Measurements from ENCODE around the gene PPP3CA. TPM values are rescaled to one million over a fixed set of nuclear protein-coding genes. Genes with fewer than 3 reads are reported as not detected.

Gene PPP3CA
- total and polyA plus RNA-seq, 2 experiments from 2014 or later, result 27.0 to 45.2 TPM

GRCh38 chr4:101183666-101184373 is 163.5 kb downstream of the PPP3CA start:
- Histone ChIP-seq H3F3A (replicated peaks; ENCODE audit: low read depth) (no peaks in the 10 kb centered on the region), H3K4me1 (ENCODE audit: insufficient read depth) (0 out of 2 replicates have a peak, but pooled peaks cover 3% of the 10 kb centered on the region), H3K9me2 (ENCODE audit: insufficient read depth) (no peaks in the 10 kb centered on the region), H3K27ac (ENCODE audit: low read depth) (no peak overlapping the region), H3K4me2 (no peak overlapping the region), H3K79me2 (replicated peaks; ENCODE audit: insufficient read depth) (no peaks in the 10 kb centered on the region; the same call in none of the 2 replicates), H3K4me3 (no peak overlapping the region), H2AFZ (no peak overlapping the region), H3K36me3 (ENCODE audit: insufficient read depth) (peaks cover 5% of the 10 kb centered on the region; the same call in 1 of the 2 replicates), H3K27me3 (ENCODE audit: insufficient read depth) (no peaks in the 10 kb centered on the region), H4K20me1 (replicated peaks; ENCODE audit: insufficient read depth) (no peaks in the 10 kb centered on the region)
- TF ChIP-seq POLR2AphosphoS5 (IDR thresholded peaks at IDR 0.05; ENCODE audit: low read depth), result no peak
- no peak for TF ChIP-seq JUNB (IDR thresholded peaks at IDR 0.05; ENCODE audit: unreplicated experiment)
- TF ChIP-seq CREB1 (CRISPR knock-in tag; IDR thresholded peaks at IDR 0.05; ENCODE audit: low read depth), result no peak
- no peak for TF ChIP-seq EZH2phosphoT487 (IDR thresholded peaks at IDR 0.05; ENCODE audit: unreplicated experiment)
- TF ChIP-seq, protein P1, sequence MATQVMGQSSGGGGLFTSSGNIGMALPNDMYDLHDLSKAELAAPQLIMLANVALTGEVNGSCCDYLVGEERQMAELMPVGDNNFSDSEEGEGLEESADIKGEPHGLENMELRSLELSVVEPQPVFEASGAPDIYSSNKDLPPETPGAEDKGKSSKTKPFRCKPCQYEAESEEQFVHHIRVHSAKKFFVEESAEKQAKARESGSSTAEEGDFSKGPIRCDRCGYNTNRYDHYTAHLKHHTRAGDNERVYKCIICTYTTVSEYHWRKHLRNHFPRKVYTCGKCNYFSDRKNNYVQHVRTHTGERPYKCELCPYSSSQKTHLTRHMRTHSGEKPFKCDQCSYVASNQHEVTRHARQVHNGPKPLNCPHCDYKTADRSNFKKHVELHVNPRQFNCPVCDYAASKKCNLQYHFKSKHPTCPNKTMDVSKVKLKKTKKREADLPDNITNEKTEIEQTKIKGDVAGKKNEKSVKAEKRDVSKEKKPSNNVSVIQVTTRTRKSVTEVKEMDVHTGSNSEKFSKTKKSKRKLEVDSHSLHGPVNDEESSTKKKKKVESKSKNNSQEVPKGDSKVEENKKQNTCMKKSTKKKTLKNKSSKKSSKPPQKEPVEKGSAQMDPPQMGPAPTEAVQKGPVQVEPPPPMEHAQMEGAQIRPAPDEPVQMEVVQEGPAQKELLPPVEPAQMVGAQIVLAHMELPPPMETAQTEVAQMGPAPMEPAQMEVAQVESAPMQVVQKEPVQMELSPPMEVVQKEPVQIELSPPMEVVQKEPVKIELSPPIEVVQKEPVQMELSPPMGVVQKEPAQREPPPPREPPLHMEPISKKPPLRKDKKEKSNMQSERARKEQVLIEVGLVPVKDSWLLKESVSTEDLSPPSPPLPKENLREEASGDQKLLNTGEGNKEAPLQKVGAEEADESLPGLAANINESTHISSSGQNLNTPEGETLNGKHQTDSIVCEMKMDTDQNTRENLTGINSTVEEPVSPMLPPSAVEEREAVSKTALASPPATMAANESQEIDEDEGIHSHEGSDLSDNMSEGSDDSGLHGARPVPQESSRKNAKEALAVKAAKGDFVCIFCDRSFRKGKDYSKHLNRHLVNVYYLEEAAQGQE (IDR thresholded peaks at IDR 0.05; ENCODE audit: unreplicated experiment), result no peak
- TF ChIP-seq NANOG (IDR thresholded peaks at IDR 0.05; ENCODE audit: borderline replicate concordance), result no peak
- no peak for TF ChIP-seq ZNF114 (CRISPR knock-in tag; IDR thresholded peaks at IDR 0.05)
- TF ChIP-seq ZNF331 (CRISPR knock-in tag; IDR thresholded peaks at IDR 0.05; ENCODE audit: low read depth), result no peak
- Mint-ChIP-seq H3K36me3 (ENCODE audit: low read depth) (peaks cover 25% of the 10 kb centered on the region), H3K4me3 (no peak overlapping the region), H3K4me1 (peaks cover 28% of the 10 kb centered on the region), H3K9me3 (peaks cover 17% of the 10 kb centered on the region), H3K27me3 (ENCODE audit: insufficient read depth, low read depth, poor library complexity) (no peaks in the 10 kb centered on the region), H3K27ac (no peak overlapping the region)
- no peak for ATAC-seq
- no peak for DNase-seq (ENCODE audit: low spot score)

DNA sequence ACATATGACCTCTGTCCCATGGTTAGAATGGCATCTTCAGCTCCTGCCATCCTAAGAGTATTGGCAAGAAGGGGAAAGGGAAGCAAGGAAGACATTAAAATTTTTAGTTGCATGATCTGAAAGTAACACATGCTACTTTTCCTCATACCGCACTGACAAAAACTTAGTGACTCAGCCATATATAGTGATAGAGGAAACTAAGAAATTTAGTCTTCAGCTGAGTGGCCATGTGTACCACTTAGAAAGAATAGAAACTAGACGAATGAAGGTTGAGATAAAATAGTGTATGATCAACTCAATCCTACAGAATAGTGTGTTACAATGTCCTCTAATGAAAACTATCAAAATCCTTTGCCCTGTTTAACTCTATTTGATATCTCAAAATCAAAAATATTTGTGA is 164.1 kb downstream of the PPP3CA start:
- H3K4me1 ChIP-seq (ENCODE audit: insufficient read depth), result 0 out of 2 replicates have a peak, but pooled peaks cover 3% of the 10 kb centered on the region
- ATAC-seq (no peak), DNase-seq (ENCODE audit: low spot score) (no peak)
- H3K9me3 Mint-ChIP-seq, result peaks cover 17% of the 10 kb centered on the region
- no peak overlapping the region for H2AFZ ChIP-seq
- H4K20me1 ChIP-seq (replicated peaks; ENCODE audit: insufficient read depth), result no peaks in the 10 kb centered on the region
- H3K4me3 ChIP-seq, result no peak overlapping the region
- H3K4me1 Mint-ChIP-seq, result peaks cover 34% of the 10 kb centered on the region
- no peaks in the 10 kb centered on the region for H3F3A ChIP-seq (replicated peaks; ENCODE audit: low read depth)
- no peak overlapping the region for H3K4me2 ChIP-seq
- H3K36me3 ChIP-seq (ENCODE audit: insufficient read depth), result peaks cover 5% of the 10 kb centered on the region; the same call in 1 of the 2 replicates
- no peaks in the 10 kb centered on the region for H3K27me3 Mint-ChIP-seq (ENCODE audit: insufficient read depth, low read depth, poor library complexity)
- no peak overlapping the region for H3K27ac ChIP-seq (ENCODE audit: low read depth)
- peaks cover 25% of the 10 kb centered on the region for H3K36me3 Mint-ChIP-seq (ENCODE audit: low read depth)
- no peak overlapping the region for H3K4me3 Mint-ChIP-seq
- H3K79me2 ChIP-seq (replicated peaks; ENCODE audit: insufficient read depth), result no peaks in the 10 kb centered on the region; the same call in none of the 2 replicates
- H3K27ac Mint-ChIP-seq, result no peak overlapping the region
- no peaks in the 10 kb centered on the region for H3K9me2 ChIP-seq (ENCODE audit: insufficient read depth)
- H3K27me3 ChIP-seq (ENCODE audit: insufficient read depth), result no peaks in the 10 kb centered on the region
- no peak for TF ChIP-seq ZNF114 (CRISPR knock-in tag; IDR thresholded peaks at IDR 0.05)
- no peak for TF ChIP-seq JUNB (IDR thresholded peaks at IDR 0.05; ENCODE audit: unreplicated experiment)
- TF ChIP-seq, protein P1 (IDR thresholded peaks at IDR 0.05; ENCODE audit: unreplicated experiment), result no peak
- TF ChIP-seq ZNF331 (CRISPR knock-in tag; IDR thresholded peaks at IDR 0.05; ENCODE audit: low read depth), result no peak
